Loucy (cell line): Measurements from ENCODE around the gene ANKRD60.

Source experiments
- H2AFZ ChIP-seq: fragments of 200-600 bp; sonication (generic); 2 replicates; pipeline ENCODE4 v1.6.0; 2016; ENCODE audit warnings: antibody characterized with exemption, mild to moderate bottlenecking, low read length, moderate library complexity
- H3F3A ChIP-seq: fragments of 200-600 bp; 2 replicates; pipeline ENCODE4 v1.6.0; 2016; ENCODE audit warnings: antibody characterized with exemption, low read depth, mild to moderate bottlenecking
- H3K27me3 ChIP-seq: fragments of 200-600 bp; sonication (generic); 2 replicates; pipeline ENCODE4 v1.6.1; 2014; ENCODE audit warnings: low read length, mild to moderate bottlenecking; ENCODE audit not compliant: insufficient read depth, poor library complexity, severe bottlenecking
- H3K36me3 ChIP-seq: fragments of 200-600 bp; sonication (generic); 2 replicates; pipeline ENCODE4 v1.6.1; 2016; ENCODE audit warnings: low read length; ENCODE audit not compliant: insufficient read depth
- H3K4me1 ChIP-seq: fragments of 200-600 bp; sonication (generic); 2 replicates; pipeline ENCODE4 v1.5.1; 2014; ENCODE audit warnings: low read length, mild to moderate bottlenecking; ENCODE audit not compliant: insufficient read depth, poor library complexity, severe bottlenecking
- H3K4me2 ChIP-seq: fragments of 200-600 bp; sonication (generic); 2 replicates; pipeline ENCODE4 v1.6.0; 2014; ENCODE audit warnings: antibody characterized with exemption, low read length, low read depth, mild to moderate bottlenecking; ENCODE audit not compliant: poor library complexity, severe bottlenecking
- H3K4me3 ChIP-seq: fragments of 200-600 bp; sonication (generic); 2 replicates; pipeline ENCODE4 v1.5.1; 2014; ENCODE audit warnings: low read length, mild to moderate bottlenecking, mixed read lengths; ENCODE audit not compliant: poor library complexity, severe bottlenecking
- H3K79me2 ChIP-seq: fragments of 200-600 bp; sonication (generic); 2 replicates; pipeline ENCODE4 v1.6.1; 2014; ENCODE audit warnings: low read length; ENCODE audit not compliant: insufficient read depth
- H3K9ac ChIP-seq: fragments of 200-600 bp; sonication (generic); 2 replicates; pipeline ENCODE4 v1.6.0; 2014; ENCODE audit warnings: mild to moderate bottlenecking, low read depth, low read length, moderate library complexity; ENCODE audit not compliant: poor library complexity, severe bottlenecking
- H3K9me2 ChIP-seq: fragments of 200-600 bp; sonication (generic); replicated peaks from 2 replicates; pipeline ENCODE4 v1.6.1; 2016; ENCODE audit warnings: low read depth, low read length, mixed read lengths
- H3K9me3 ChIP-seq: fragments of 200-600 bp; sonication (generic); 2 replicates; pipeline ENCODE4 v1.6.1; 2014; ENCODE audit warnings: mild to moderate bottlenecking, antibody characterized with exemption, low read length, low read depth; ENCODE audit not compliant: insufficient read depth
- H4K20me1 ChIP-seq: fragments of 200-600 bp; sonication (generic); 2 replicates; pipeline ENCODE4 v1.6.0; 2014; ENCODE audit warnings: antibody characterized with exemption, low read length, mild to moderate bottlenecking; ENCODE audit not compliant: insufficient read depth, poor library complexity, severe bottlenecking
- EZH2phosphoT487 ChIP-seq: fragments of 200-600 bp; IDR thresholded peaks from 2 replicates; pipeline ENCODE4 v1.6.1; 2018; ENCODE audit warnings: antibody characterized with exemption, mild to moderate bottlenecking, moderate library complexity, borderline replicate concordance
- TF ChIP-seq, protein P1 (sequence below): fragments of 200-600 bp; sonication (generic); conservative IDR thresholded peaks from 2 replicates; pipeline ENCODE4 v1.5.1; 2014; ENCODE audit warnings: mild to moderate bottlenecking, antibody characterized with exemption, low read length

Gene ANKRD60

DNA sequence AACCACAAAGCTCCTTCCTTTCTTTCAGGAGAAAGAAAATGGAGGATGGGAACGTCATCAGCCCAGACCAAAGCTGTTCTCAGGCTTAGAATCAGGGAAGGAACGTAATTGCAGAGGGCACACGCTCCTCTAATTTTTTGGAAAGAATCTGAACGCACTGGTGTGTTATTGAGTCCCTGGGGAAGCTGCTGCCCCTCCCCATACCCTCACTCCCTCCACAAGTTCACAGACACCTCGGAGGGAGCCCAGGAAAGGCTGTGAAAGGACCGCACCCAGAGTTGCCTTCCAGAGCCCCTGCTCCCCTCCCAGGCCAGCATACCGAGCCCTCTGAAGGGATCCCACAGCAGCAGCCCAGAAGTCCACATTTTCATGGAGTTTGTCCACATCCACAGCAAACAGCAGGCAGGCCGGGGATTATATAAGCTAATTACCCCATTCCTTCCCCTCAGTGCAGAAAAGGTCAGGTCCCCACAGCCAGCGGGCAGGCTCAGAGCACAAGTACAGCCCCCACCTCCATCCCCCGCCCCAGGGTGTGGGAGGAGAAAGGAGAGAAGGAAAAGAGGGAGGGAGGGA is 53.7 kb downstream of the ANKRD60 start:
- H4K20me1 ChIP-seq, result no peaks in the 10 kb centered on the region
- no peaks in the 10 kb centered on the region for H3K9me2 ChIP-seq
- no peaks in the 10 kb centered on the region for H3F3A ChIP-seq
- H2AFZ ChIP-seq, result no peak overlapping the region
- H3K4me3 ChIP-seq, result no peak overlapping the region
- H3K4me2 ChIP-seq, result no peak overlapping the region
- H3K36me3 ChIP-seq, result no peaks in the 10 kb centered on the region
- TF ChIP-seq, protein P1, sequence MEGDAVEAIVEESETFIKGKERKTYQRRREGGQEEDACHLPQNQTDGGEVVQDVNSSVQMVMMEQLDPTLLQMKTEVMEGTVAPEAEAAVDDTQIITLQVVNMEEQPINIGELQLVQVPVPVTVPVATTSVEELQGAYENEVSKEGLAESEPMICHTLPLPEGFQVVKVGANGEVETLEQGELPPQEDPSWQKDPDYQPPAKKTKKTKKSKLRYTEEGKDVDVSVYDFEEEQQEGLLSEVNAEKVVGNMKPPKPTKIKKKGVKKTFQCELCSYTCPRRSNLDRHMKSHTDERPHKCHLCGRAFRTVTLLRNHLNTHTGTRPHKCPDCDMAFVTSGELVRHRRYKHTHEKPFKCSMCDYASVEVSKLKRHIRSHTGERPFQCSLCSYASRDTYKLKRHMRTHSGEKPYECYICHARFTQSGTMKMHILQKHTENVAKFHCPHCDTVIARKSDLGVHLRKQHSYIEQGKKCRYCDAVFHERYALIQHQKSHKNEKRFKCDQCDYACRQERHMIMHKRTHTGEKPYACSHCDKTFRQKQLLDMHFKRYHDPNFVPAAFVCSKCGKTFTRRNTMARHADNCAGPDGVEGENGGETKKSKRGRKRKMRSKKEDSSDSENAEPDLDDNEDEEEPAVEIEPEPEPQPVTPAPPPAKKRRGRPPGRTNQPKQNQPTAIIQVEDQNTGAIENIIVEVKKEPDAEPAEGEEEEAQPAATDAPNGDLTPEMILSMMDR, result no peak
- TF ChIP-seq EZH2phosphoT487, result no peak
- no peak overlapping the region for H3K9ac ChIP-seq
- H3K79me2 ChIP-seq, result no peaks in the 10 kb centered on the region
- H3K27me3 ChIP-seq, result no peaks in the 10 kb centered on the region
- peaks cover 6% of the 10 kb centered on the region for H3K4me1 ChIP-seq
- no peaks in the 10 kb centered on the region for H3K9me3 ChIP-seq

- Histone ChIP-seq H3K9me3 (no peaks in the 10 kb centered on the region), H3K4me2 (no peak overlapping the region), H3K4me1 (peaks cover 2% of the 10 kb centered on the region), H4K20me1 (no peaks in the 10 kb centered on the region), H3K4me3 (no peak overlapping the region), H3K36me3 (no peaks in the 10 kb centered on the region), H3K27me3 (no peaks in the 10 kb centered on the region), H2AFZ (no peak overlapping the region), H3K79me2 (no peaks in the 10 kb centered on the region), H3K9me2 (no peaks in the 10 kb centered on the region), H3F3A (no peaks in the 10 kb centered on the region), H3K9ac (no peak overlapping the region)
- TF ChIP-seq, protein P1, result no peak
- no peak for TF ChIP-seq EZH2phosphoT487
Observed at GRCh38 chr20:58173930-58174707, 54.3 kb downstream of the ANKRD60 start.

GRCh38 chr20:58173091-58173490 is 55.4 kb downstream of the ANKRD60 start:
- no peaks in the 10 kb centered on the region for H4K20me1 ChIP-seq
- no peaks in the 10 kb centered on the region for H3K4me1 ChIP-seq
- H3K9ac ChIP-seq, result no peak overlapping the region
- H3K79me2 ChIP-seq, result no peaks in the 10 kb centered on the region
- H2AFZ ChIP-seq, result no peak overlapping the region
- H3K27me3 ChIP-seq, result no peaks in the 10 kb centered on the region
- H3K4me3 ChIP-seq, result no peak overlapping the region
- no peaks in the 10 kb centered on the region for H3K9me3 ChIP-seq
- H3F3A ChIP-seq, result no peaks in the 10 kb centered on the region
- H3K9me2 ChIP-seq, result no peaks in the 10 kb centered on the region
- H3K4me2 ChIP-seq, result no peak overlapping the region
- H3K36me3 ChIP-seq, result no peaks in the 10 kb centered on the region
- TF ChIP-seq, protein P1, result no peak
- no peak for TF ChIP-seq EZH2phosphoT487
